ENCODE data around the gene IGLON5.

Gene IGLON5

GRCh38 chr19:51317968-51318367 is 6.5 kb downstream of the IGLON5 start:
- DNase-seq (ENCODE audit: low spot score) = no peak

DNA sequence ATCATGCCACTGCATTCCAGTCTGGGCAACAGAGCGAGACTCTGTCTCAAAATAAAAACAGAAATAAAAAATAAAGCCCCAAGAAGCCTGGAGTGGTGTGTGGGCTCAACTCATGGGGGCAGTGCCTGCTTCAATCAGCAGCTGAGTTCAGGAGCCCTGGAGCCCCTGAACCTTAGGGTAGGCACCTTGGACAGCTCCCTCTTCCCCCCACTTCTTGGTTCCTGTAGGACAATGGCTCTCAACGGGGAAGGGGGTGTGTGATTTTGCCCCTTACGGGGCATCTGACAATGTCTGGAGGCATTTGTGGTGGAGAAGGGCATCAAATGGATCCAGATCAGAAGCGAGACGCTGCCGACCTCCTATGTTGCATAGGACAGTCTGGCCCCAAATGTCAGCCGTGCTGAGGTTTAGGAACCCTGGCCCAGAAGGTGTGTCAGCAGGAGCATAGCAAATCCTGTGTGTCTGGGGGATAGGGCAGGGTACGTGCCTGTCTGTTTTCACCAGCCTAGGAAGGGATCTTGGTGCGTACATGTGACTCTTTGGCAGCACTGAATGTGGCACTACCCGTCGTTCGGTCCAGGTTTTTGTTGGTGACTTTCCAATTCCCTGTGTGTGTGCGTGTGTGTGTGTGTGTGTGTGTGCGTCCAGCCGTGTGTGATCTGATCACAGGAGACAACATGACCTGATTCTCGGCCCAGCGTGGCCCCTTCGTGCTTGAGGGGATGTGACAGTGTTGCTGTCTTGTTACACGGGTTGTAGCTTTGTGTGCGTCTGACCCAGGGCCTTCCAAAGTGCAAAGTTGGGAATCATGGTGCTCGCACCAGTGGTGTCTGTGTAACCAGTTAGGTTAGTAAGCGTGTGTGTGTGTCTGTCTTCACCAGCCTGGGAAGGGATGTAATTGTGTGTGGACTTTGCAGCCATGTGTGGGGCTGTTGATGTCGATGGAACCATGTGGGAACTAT is 7.5 kb downstream of the IGLON5 start:
- DNase-seq (ENCODE audit: low spot score) = no peak

- no peak for DNase-seq (ENCODE audit: low spot score)
Observed at GRCh38 chr19:51319649-51320279, 8.3 kb downstream of the IGLON5 start.

DNA sequence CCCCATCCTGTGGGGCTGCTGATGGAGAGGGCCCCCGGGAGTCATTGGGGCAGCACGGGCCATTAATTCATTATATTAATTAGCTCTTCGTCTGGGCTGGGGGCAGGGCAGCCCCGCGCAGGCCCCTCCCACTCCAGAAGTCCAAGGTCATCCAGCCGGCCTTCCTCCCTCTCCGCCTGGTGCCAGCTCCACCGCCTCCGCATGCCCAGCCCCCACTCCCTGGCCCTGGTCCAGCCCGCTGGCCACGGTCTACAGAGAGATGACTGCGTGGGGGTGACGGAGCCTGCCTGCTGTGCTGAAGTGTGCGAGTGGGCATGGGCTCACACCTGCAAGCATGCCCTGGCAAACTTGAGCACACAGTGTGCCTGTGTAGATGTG is 8.8 kb downstream of the IGLON5 start:
- no peak for DNase-seq (ENCODE audit: low spot score)

- no peak for DNase-seq (ENCODE audit: low spot score)
Observed at GRCh38 chr19:51321799-51322198, 10.4 kb downstream of the IGLON5 start.

GRCh38 chr19:51323481-51324166 is 12.2 kb downstream of the IGLON5 start:
- DNase-seq (ENCODE audit: low spot score) = no peak

DNA sequence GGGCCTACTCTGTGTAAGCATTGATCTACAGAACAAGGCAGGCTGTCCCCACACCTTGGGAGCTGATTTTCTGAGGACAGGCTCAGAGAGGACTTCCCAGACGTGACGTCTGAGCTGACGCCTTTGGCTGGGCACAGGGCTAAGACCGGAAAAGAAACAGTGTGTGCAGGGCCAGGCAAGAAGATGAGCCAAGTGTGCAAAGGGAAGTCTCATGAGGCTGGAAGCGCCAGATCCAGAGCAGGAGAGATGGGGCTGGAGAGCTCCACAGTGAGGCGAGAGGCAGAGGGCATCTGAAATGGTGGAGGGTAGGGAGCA is 12.7 kb downstream of the IGLON5 start:
- DNase-seq (ENCODE audit: low spot score) = no peak

DNA sequence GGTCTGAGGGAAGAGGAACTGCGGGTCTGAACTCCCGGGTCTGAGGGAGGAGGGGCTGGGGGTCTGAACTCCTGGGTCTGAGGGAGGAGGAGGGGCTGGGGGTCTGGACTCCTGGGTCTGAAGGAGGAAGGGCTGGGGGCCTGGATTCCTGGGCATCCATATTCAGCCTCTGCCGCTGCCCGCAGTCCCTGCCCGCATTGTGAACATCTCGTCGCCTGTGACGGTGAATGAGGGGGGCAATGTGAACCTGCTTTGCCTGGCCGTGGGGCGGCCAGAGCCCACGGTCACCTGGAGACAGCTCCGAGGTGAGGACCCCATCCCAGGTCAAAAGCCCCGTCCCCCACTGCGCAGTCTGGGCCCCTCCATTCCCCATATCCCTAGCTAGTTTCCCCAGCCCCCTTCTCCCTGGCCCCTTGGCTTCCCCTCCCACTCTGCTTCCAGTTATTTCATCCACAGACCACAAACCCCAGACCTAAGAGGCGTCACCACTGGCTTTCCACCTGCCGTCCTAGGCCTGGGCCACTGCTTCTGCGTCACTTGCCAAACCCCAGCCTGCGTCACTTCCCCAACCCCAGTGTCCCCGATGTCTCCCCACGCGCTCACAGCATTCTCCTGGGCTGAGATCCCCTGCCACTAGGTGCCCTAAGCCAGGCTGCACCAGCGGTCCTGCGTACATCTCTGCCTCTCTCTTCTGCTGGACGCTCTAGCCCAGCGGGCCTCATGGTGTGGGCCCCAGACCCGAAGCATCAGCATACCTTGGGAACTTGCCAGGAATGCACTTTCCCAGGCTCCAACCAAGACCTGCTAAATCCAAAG is 13.9 kb downstream of the IGLON5 start:
- no peak for DNase-seq (ENCODE audit: low spot score)

GRCh38 chr19:51326216-51327065 is 15.0 kb downstream of the IGLON5 start:
- DNase-seq (ENCODE audit: low spot score) = no peak

DNA sequence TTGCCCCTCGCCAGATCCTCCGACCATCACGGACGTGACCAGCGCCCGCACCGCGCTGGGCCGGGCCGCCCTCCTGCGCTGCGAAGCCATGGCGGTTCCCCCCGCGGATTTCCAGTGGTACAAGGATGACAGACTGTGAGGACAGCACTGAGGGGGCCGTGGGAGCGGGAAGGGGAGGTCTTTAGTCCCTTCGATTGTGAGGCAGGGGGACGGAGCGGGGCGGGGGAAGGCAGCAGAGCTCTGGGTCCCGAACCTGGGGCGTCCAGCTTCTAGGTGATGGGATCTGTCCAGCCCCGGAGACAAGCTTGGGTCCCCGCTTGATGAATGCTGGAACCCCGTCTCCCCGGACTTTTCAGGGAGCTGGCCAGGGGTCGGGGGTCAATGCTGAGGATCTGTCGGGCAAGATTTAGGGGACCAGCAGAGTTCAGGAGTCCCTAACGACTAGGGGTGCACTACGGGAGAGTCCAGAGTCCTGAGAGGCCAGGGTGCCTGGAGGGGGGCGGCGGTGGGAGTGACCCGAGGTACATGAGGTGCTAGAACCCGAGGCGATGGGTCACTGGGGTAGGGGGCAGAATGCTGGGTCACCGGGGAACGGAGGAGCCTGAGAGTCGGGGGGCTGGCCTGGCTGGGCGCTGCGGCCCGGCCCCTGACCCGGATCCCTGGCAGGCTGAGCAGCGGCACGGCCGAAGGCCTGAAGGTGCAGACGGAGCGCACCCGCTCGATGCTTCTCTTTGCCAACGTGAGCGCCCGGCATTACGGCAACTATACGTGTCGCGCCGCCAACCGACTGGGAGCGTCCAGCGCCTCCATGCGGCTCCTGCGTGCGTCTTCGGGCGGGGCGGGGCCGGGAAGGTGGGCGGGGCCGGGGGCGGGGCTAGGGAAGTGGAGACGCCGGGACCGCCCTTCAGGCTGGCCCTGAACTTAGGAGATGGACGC is 15.9 kb downstream of the IGLON5 start:
- peak; percentile 88 for DNase-seq (ENCODE audit: low spot score)

DNA sequence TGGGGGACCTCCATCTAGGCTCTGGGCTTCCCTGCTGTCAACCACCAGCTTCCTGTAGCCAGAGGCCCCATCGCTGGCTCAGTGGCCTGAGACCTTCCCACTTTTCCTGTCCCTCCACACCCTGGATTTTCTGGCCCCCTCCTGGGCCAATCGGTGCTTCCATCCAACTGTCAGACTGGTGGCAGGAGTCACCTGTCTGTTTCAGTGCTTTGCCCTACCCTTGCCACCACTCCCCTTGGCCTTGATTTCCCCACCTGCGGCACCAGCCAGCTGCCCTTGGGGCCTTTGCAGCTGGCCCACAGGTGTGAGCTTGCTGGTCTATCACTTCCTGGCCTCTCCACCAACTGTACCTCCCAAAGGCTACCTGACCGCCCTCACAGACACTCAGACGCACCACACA is 18.0 kb downstream of the IGLON5 start:
- no peak for DNase-seq (ENCODE audit: low spot score)

- no peak for DNase-seq (ENCODE audit: low spot score)
Observed at GRCh38 chr19:51330366-51330765, 18.9 kb downstream of the IGLON5 start.

- no peak for DNase-seq (ENCODE audit: low spot score)
Observed at GRCh38 chr19:51331193-51331592, 19.7 kb downstream of the IGLON5 start.

GRCh38 chr19:51331716-51332115 is 20.3 kb downstream of the IGLON5 start:
- no peak for DNase-seq (ENCODE audit: low spot score)

DNA sequence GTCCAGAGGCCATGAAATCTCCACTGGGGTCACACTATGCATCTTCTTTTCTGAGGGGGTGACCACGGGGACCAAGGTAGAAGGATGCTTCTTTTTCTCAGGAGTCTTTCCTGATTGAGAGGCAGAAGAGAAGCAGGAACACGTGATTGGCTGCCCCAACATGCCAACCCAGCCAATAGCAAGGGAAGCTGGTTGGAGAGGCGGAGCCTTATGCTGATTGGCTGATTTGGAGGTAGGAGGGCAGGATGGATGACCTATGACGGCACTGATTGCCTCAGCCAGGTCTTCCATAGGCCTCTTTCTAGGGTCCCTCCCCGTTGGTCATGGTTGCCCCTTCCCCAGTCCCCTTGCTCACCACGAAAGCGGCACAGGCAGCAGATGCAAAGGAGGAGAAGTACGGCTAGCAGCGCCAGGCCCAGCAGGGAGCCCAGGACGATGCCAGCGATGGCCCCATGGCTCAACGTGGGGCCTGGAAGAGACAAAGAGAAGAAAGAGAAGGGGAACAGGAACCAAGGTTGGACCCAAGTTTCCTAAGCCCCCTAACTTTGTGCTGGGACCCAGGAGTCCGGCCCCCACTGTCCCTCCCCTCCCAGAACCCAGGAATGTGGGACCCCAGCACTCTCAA is 22.5 kb downstream of the IGLON5 start:
- no peak for DNase-seq (ENCODE audit: low spot score)

- no peak for DNase-seq (ENCODE audit: low spot score)
Observed at GRCh38 chr19:51337141-51337860, 25.9 kb downstream of the IGLON5 start.

DNA sequence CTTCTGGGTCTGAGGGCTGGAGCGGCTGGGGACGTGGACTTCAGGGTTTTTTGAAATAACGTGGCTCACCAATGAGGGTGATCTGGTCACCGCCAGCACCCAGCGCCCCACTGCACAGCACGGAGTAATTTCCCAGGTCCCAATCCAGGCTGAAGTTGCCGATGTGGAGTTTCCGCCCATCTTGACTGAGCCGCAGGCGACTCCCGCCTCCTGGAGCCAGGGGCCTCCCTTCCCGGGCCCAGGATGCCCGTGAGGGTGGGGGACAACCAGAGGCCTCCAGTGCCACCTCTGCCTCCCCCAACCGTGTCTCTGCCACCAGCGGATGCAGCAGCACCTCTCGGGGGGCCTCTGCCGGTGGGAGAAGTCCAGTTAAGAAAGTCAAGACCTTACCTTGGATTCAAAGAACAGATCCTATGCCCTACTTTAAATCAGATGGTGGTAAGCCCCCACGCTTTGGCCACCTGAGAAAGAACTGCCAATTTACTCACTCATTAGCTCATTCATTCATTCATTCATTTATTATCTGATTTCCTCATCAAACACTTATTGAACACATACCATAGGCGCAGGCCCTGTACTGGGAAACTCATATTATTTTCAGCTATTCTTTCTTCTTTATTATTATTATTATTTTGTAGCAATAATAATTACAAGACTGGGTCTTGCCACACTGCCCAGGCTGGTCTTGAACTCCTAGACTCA is 26.6 kb downstream of the IGLON5 start:
- no peak for DNase-seq (ENCODE audit: low spot score)

GRCh38 chr19:51338563-51339312 is 27.3 kb downstream of the IGLON5 start:
- peak; percentile 93 for DNase-seq (ENCODE audit: low spot score)
